GM03348 (cell line): ENCODE data around the gene QDPR.
"Not testable (repeated sequence)": the region's sequence is repeated elsewhere in the genome, so short reads cannot be mapped to it uniquely, and the experiment has no call there.

ENCODE experiments used
- DNase-seq: peaks from one replicate; pipeline ENCODE4 v3.0.0; 2012; ENCODE audit warnings: low spot score

Gene QDPR

GRCh38 chr4:17491196-17491595 lies 20.7 kb downstream of the QDPR start:
- no peak for DNase-seq

GRCh38 chr4:17490575-17491059 lies 21.3 kb downstream of the QDPR start:
- DNase-seq, result no peak

GRCh38 chr4:17489721-17490120 lies 22.2 kb downstream of the QDPR start:
- DNase-seq, result no peak

- DNase-seq, result no peak
Observed at GRCh38 chr4:17489123-17489522, 22.8 kb downstream of the QDPR start.

- DNase-seq, result no peak
Observed at GRCh38 chr4:17482716-17483115, 29.2 kb downstream of the QDPR start.

- DNase-seq, result no peak
Observed at GRCh38 chr4:17480955-17481354, 30.9 kb downstream of the QDPR start.

- DNase-seq, result no peak
Observed at GRCh38 chr4:17480210-17480927, 31.5 kb downstream of the QDPR start.

GRCh38 chr4:17477774-17478472 lies 34.0 kb downstream of the QDPR start:
- DNase-seq, result no peak

- no peak for DNase-seq
Observed at GRCh38 chr4:17476853-17477252, 35.0 kb downstream of the QDPR start.

GRCh38 chr4:17475481-17475880 lies 36.4 kb downstream of the QDPR start:
- DNase-seq, result no peak

- DNase-seq, result no peak
Observed at GRCh38 chr4:17469931-17470674, 41.8 kb downstream of the QDPR start.

- peak; percentile 72 for DNase-seq
Observed at GRCh38 chr4:17468619-17469221, 43.2 kb downstream of the QDPR start.

GRCh38 chr4:17463606-17464005 lies 48.3 kb downstream of the QDPR start:
- DNase-seq, result no peak

- DNase-seq, result no peak
Observed at GRCh38 chr4:17450269-17450804, 61.6 kb downstream of the QDPR start.

GRCh38 chr4:17448689-17449088 lies 63.2 kb downstream of the QDPR start:
- DNase-seq, result peak; percentile 55

- peak; percentile 79 for DNase-seq
Observed at GRCh38 chr4:17447675-17448298, 64.1 kb downstream of the QDPR start.

- DNase-seq, result peak; percentile 39
Observed at GRCh38 chr4:17447056-17447455, 64.8 kb downstream of the QDPR start.

GRCh38 chr4:17442477-17442876 lies 69.4 kb downstream of the QDPR start:
- not testable (repeated sequence) for DNase-seq

GRCh38 chr4:17437396-17437795 lies 74.5 kb downstream of the QDPR start:
- DNase-seq, result no peak

GRCh38 chr4:17436750-17437090 lies 75.2 kb downstream of the QDPR start:
- DNase-seq, result no peak
